ENCODE results near the gene TM2D1.

GRCh38 chr1:61672376-61672775 is 52.6 kb downstream of the TM2D1 start:
- TF ChIP-seq CTCF (IDR thresholded peaks at IDR 0.05; ENCODE audit: poor library complexity) (no peak), EZH2 (IDR thresholded peaks at IDR 0.05; ENCODE audit: borderline replicate concordance) (no peak)
